MCF 10A (cell line): Measurements from ENCODE around the gene TRRAP. TPM values are rescaled to one million over a fixed set of nuclear protein-coding genes. Genes with fewer than 3 reads are reported as not detected.

Experiments used
- BruUV-seq: library from RNA; stranded (reverse); fragments of 400-500 nt; replicated peaks from 2 replicates; lab custom pipeline; 2021; lab: Mats Ljungman, UMichigan
- CTCF ChIA-PET: fragments of 300-600 bp; sonication (Branson Sonifier 250); formaldehyde crosslinking; extraction: SDS; loops from one replicate; lab custom pipeline; 2021; ENCODE audit warnings: antibody characterized with exemption, inconsistent platforms; lab: Yijun Ruan, JAX
- POLR2A ChIA-PET: fragments of 300-600, 350-650 bp; sonication (Branson Sonifier 250); formaldehyde crosslinking; extraction: SDS; loops from one replicate; lab custom pipeline; 2020; ENCODE audit warnings: antibody characterized with exemption, inconsistent platforms; lab: Yijun Ruan, JAX
- DNase-seq: peaks from one replicate; pipeline ENCODE4 v3.0.0-alpha.2; 2018; ENCODE audit not compliant: unreplicated experiment
- H3K27ac Mint-ChIP-seq: one replicate; pipeline ENCODE4 v1.8.0; 2022; ENCODE audit warnings: mild to moderate bottlenecking, low read depth, mixed read lengths; ENCODE audit not compliant: unreplicated experiment
- H3K27me3 Mint-ChIP-seq: one replicate; pipeline ENCODE4 v1.8.0; 2022; ENCODE audit warnings: mixed read lengths; ENCODE audit not compliant: insufficient read depth, unreplicated experiment
- H3K36me3 Mint-ChIP-seq: one replicate; pipeline ENCODE4 v1.8.0; 2022; ENCODE audit warnings: mild to moderate bottlenecking, moderate library complexity, mixed read lengths; ENCODE audit not compliant: insufficient read depth, unreplicated experiment
- H3K4me1 Mint-ChIP-seq: one replicate; pipeline ENCODE4 v1.8.0; 2022; ENCODE audit warnings: mixed read lengths; ENCODE audit not compliant: insufficient read depth, unreplicated experiment
- H3K4me3 Mint-ChIP-seq: one replicate; pipeline ENCODE4 v1.8.0; 2022; ENCODE audit warnings: mild to moderate bottlenecking, moderate library complexity, mixed read lengths; ENCODE audit not compliant: unreplicated experiment
- H3K9me3 Mint-ChIP-seq: one replicate; pipeline ENCODE4 v1.8.0; 2022; ENCODE audit warnings: mixed read lengths; ENCODE audit not compliant: unreplicated experiment
- CTCF ChIP-seq: fragments of 200-600 bp; IDR thresholded peaks from one replicate; pipeline ENCODE4 v1.8.0; 2022; ENCODE audit warnings: antibody characterized with exemption, mild to moderate bottlenecking; ENCODE audit not compliant: unreplicated experiment
- intact Hi-C: fragments of 100-400 bp; cut with micrococcal nuclease; formaldehyde crosslinking; loops from 2 replicates; pipeline ENCODE4 v1.14.1; 2022
- total RNA-seq: library from RNA; stranded (reverse); gene quantifications from 2 replicates; pipeline ENCODE4 v1.2.3, GENCODE V29; 2022

Gene TRRAP
- total RNA-seq, 1 experiment from 2014 or later = 30.4 TPM

- no TSS peak for BruUV-seq
- TF ChIP-seq CTCF = no peak
- POLR2A ChIA-PET = no interaction called here
- CTCF ChIA-PET = interaction anchor here (0.8 to 2.0 kb wide), 2 partner anchors 16 to 289 kb away, joined by 3 to 10 read pairs; no protein-coding TSS in a partner anchor
- DNase-seq = no peak
- Mint-ChIP-seq H3K27ac (no peak overlapping the region), H3K9me3 (no peaks in the 10 kb centered on the region), H3K36me3 (peaks cover 68% of the 10 kb centered on the region), H3K27me3 (no peaks in the 10 kb centered on the region), H3K4me3 (no peak overlapping the region), H3K4me1 (no peaks in the 10 kb centered on the region)
- intact Hi-C loops = no loop called here
Measured at GRCh38 chr7:99024066-99024465, 145.7 kb downstream of the TRRAP start.

GRCh38 chr7:99027241-99027640 lies 148.9 kb downstream of the TRRAP start:
- no peak for TF ChIP-seq CTCF
- H3K4me3 Mint-ChIP-seq = no peak overlapping the region
- H3K9me3 Mint-ChIP-seq = no peaks in the 10 kb centered on the region
- no TSS peak for BruUV-seq
- H3K36me3 Mint-ChIP-seq = peaks cover 80% of the 10 kb centered on the region
- DNase-seq = no peak
- H3K4me1 Mint-ChIP-seq = no peaks in the 10 kb centered on the region
- POLR2A ChIA-PET = no interaction called here
- intact Hi-C loops = no loop called here
- H3K27me3 Mint-ChIP-seq = no peaks in the 10 kb centered on the region
- CTCF ChIA-PET = interaction anchor here (0.7 to 1.5 kb wide), 3 partner anchors 10 to 286 kb away, joined by 3 to 8 read pairs (median 3); no protein-coding TSS in a partner anchor
- H3K27ac Mint-ChIP-seq = no peak overlapping the region

- BruUV-seq = no TSS peak
- no peak for DNase-seq
- no peak for TF ChIP-seq CTCF
- Mint-ChIP-seq H3K27me3 (no peaks in the 10 kb centered on the region), H3K9me3 (no peaks in the 10 kb centered on the region), H3K4me3 (no peak overlapping the region), H3K36me3 (peaks cover 85% of the 10 kb centered on the region), H3K4me1 (no peaks in the 10 kb centered on the region), H3K27ac (no peak overlapping the region)
- CTCF ChIA-PET = interaction anchor here (0.7 to 1.0 kb wide), 3 partner anchors 10 to 282 kb away, joined by 3 read pairs; no protein-coding TSS in a partner anchor
- intact Hi-C loops = no loop called here
- POLR2A ChIA-PET = interaction anchor here (0.7 kb wide), 1 partner anchor 36 kb away, joined by 3 read pairs; no protein-coding TSS in a partner anchor
Measured at GRCh38 chr7:99027841-99028240, 149.5 kb downstream of the TRRAP start.

GRCh38 chr7:99028261-99028973 lies 150.1 kb downstream of the TRRAP start:
- no peak for TF ChIP-seq CTCF
- no peak for DNase-seq
- CTCF ChIA-PET = interaction anchor here (0.7 to 0.8 kb wide), 2 partner anchors 258 to 282 kb away, joined by 3 read pairs; no protein-coding TSS in a partner anchor
- no TSS peak for BruUV-seq
- peaks cover 82% of the 10 kb centered on the region for H3K36me3 Mint-ChIP-seq
- POLR2A ChIA-PET = interaction anchor here (0.7 kb wide), 1 partner anchor 37 kb away, joined by 3 read pairs; no protein-coding TSS in a partner anchor
- no peaks in the 10 kb centered on the region for H3K4me1 Mint-ChIP-seq
- intact Hi-C loops = no loop called here
- no peaks in the 10 kb centered on the region for H3K9me3 Mint-ChIP-seq
- no peaks in the 10 kb centered on the region for H3K27me3 Mint-ChIP-seq
- H3K27ac Mint-ChIP-seq = no peak overlapping the region
- H3K4me3 Mint-ChIP-seq = no peak overlapping the region
